PC-3 (cell line): ENCODE results near the gene ORC5.

Experiments used
- CTCF ChIP-seq: fragments of 300-600 bp; sonication (generic); conservative IDR thresholded peaks from 2 replicates; pipeline ENCODE4 v1.5.1; 2017; ENCODE audit warnings: antibody characterized with exemption, low read depth, mild to moderate bottlenecking, low read length
- EZH2 ChIP-seq: fragments of 300-600 bp; sonication (generic); IDR thresholded peaks from one replicate; pipeline ENCODE4 v1.6.1; 2017; ENCODE audit warnings: antibody characterized with exemption, mild to moderate bottlenecking, low read length; ENCODE audit not compliant: unreplicated experiment
- EZH2phosphoT487 ChIP-seq: fragments of 300-600 bp; sonication (generic); IDR thresholded peaks from 2 replicates; pipeline ENCODE4 v1.6.1; 2018; ENCODE audit warnings: mild to moderate bottlenecking, antibody characterized with exemption, low read length, borderline replicate concordance

GRCh38 chr7:104106108-104106905 is 101.5 kb downstream of the ORC5 start:
- no peak for TF ChIP-seq EZH2
- peak; percentile 37; the same call in 1 of the 2 replicates for TF ChIP-seq CTCF
- TF ChIP-seq EZH2phosphoT487 = no peak
